ENCODE measurements around the gene BDNF.
"Not testable (repeated sequence)": the region's sequence is repeated elsewhere in the genome, so short reads cannot be mapped to it uniquely, and the experiment has no call there.

The BDNF gene

DNA sequence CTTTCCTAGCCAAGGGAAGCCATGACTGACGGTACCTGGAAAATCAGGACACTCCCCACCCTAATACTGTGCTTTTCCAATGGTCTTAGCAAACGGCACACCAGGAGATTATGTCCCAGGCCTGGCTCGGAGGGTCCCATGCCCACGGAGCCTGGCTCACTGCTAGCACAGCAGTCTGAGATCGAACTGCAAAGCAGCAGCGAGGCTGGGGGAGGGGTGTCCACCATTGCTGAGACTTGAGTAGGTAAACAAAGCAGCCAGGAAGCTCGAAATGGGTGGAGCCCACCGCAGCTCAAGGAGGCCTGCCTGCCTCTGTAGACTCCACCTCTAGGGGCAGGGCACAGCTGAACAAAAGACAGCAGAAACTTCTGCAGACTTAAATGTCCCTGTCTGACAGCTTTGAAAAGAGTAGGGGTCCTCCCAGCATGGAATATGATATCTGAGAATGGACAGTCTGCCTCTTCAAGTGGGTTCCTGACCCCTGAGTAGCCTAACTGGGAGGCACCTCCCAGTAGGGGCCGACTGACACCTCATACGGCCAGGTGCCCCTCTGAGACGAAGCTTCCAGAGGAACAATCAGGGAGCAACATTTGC lies 34.6 kb downstream of the BDNF start:
- not testable (repeated sequence) for DNase-seq (ENCODE audit: low read depth in 2 of 2)

DNA sequence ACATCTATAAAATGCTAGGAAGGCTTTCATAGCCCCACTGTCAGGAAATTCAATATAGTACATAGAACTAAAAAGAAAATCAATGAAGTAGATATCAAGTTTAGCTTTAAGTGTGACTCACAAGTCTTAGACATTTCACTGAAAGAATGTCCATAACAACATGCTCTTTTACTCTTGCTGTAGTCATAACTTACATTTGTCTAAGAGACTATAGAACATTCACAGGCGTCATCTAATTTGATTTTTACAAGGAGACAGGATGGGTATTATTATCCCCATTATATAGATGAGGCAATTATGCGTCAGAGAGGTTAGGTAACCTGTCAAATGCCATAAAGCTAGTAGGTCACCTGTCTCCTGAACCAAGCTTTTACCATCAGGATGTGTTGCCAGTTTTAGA lies 36.9 kb downstream of the BDNF start:
- no peak for DNase-seq (ENCODE audit: low read depth in 2 of 2)

DNA sequence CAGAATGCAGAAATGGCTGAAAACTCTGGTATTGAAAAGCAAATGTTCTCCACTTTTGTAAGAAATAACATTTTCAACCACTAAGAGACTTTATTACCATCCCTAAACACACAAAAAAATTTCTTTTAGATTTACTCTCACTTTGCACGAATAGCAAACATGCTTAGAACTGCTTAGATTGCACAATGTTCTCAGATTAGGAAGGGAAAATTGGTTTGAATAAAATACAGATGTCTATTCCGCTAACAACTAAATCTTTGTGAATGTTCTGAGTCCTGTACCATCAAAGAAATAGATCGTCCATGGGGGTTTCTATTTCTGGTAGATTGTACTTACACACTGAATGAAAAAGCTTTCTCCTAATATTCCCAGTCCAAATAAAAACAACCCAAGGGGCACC lies 40.1 kb downstream of the BDNF start:
- peak; percentile 29 to 30 for DNase-seq (ENCODE audit: low read depth in 2 of 2)

DNA sequence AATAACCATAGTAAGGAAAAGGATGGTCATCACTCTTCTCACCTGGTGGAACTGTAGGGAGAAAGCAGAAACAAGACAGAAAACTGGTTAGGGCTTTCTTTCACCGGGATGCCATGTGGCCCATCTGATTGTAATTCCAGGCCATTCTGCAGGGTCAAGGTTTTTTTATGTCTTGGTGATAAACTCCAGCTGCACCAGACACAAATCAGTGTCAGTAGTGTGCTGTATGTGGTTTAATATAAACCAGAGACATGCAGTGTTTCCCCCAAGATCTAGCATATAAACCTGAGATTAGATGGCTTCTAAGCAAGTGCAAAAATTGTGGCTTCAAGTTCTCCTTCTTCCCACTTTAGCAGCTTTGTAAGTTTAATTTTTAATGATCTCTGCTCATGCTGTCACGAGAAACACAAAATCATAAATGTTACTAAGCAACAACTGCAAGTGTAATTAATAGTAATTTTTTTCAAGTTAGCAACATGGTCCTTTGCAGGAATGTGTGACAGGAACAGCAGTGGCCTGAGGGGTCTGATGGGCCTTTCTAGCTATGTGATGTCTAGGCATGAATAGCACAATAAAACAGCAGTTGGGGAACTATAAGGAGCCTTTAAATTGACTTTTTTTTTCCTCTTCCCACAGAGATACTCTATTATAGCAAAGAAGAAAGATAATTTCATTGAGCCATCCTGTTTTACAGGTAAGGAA lies 41.6 kb downstream of the BDNF start:
- no peak for DNase-seq (ENCODE audit: low read depth in 2 of 2)

DNA sequence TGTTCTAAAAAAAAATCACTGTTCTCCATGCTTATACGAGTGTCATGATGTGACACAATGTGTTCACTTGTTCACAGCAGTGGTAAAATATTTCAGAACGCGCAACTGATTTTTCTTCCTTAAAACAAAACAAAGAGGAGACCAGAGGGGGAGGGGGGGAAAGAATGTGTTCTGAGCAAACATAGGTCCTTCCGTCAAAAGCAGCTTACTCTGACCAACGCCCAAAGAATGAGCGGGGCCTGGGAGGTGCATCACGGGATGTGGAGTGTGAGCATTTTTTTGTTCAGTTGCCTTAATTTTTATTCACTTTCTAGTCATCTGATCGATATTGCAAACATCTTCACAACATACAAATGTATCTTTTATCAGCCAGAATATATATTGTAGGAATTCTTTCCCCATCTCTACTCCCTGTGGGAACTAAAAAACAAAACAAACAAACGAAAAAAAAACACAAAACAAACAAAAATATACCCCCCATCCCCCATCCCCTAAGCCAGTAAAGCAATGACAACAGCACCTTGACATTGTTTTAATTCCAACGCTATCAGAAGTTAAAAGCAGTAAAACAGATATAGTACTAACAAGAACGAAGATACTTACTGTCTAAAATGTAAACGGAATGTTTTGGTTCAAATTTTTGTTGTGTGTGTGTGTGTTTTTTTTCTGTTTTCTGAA lies 43.3 kb downstream of the BDNF start:
- DNase-seq (ENCODE audit: low read depth in 2 of 2), result no peak

DNA sequence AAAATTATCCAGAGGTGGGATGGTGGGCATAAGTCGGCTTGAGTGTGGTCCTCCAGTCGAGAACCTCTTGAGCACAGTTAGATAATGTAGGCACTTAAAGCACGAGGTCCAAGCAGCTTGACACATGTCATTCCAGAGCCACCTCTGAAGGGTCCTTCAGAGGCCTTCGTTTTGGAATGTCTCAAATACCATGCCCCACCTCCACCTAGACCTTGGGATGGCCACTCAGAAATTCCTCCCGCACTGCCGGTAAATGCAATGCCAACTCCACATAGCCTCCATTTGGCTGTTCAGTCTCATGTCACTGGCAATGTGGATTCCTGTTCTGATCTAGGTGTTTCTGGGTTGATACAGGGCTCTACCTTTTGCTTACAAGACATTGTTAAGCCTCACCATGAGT lies 43.9 kb downstream of the BDNF start:
- DNase-seq (ENCODE audit: low read depth in 2 of 2), result no peak

DNA sequence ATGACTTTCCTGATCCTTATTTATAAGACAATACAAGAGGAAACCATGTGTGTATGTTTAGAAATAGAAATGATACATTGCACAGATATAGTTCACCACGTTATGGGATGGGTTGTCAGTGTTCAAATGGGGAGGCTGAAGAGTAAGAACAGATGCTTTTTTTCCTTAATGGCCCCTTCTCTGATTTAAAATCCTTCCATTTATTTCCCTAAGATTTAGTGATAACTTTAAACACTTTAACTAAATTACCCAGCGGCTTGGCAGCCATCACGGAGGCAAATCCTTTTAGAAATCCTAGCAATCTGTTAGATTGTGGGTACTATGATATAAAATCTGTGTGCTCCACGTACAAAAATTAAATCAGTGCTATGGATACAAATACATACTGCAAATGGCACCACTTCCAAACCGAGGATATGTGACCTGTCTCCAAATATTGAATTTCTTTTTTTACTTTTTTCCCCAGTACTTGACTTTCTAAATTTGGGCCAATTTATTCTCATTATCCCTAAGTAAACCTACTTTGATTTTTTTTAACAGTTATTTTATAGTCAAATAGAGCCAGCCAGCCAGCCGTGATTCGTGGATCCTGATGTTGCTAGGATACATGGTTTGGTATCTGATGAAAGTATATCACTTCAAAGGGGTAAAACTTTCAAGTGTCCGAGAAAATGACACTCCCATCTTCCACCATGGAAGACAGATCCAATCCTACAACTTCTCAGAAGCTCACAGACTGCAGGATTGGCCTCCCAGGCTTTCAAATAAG lies 46.1 kb downstream of the BDNF start:
- DNase-seq (ENCODE audit: low read depth in 2 of 2), result no peak

DNA sequence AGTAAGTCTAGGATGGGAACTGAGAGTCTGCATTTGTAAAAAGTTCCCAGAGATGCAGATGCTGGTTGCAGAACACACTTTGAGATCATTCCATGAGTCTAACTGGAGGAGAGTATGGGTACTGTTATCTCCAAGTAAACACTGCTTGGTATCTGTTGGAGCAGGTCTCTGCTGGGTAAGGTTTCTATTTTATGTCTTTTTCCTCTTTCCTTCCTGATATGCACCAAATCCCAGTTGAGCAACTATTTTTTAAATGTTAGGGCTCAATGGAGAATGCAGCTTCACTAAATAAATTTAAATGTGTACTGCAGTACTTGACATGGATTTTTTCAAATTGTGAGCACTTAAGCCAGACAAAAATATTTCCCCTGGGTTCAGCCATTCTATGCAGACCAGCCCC lies 48.5 kb downstream of the BDNF start:
- DNase-seq (ENCODE audit: low read depth in 2 of 2), result no peak

DNA sequence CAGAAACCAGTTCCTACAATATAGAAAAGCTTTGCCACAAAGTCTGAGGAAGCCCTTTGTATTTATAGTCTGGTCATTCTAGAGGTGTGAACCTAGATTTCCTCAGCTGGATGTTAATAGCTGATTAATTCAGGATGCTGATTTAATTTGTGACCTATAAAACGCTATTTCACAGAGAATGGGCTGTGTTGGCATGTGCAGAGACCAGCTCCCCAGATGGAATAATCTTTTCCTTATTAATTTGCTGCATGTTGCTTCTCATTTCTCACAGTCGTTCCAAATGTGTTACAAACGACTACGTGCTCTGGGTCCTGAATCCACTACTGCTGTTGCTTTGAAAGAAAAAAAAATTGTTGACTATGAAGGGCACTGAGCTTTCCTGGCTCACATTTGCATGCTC lies 49.3 kb downstream of the BDNF start:
- DNase-seq (ENCODE audit: low read depth in 2 of 2), result no peak

DNA sequence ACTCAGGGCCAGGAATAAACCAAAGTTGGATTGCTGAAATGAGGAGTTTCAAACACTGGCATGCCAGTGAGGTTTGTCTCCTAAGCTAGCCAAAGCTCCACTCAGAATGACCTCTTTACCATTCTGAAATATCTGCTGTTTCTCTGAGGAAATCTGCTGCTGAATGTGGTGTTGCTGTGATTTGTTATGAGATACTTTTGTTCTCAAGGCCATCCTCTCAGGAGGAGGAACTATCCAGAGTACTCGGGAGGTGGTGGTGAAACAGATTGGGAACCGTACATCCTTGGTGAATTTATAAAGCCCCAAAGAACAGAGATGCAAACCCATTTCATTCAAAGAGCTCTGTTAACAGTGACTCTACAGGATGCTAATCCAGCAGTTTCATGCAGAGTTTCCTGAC lies 50.5 kb downstream of the BDNF start:
- no peak for DNase-seq (ENCODE audit: low read depth in 2 of 2)

DNA sequence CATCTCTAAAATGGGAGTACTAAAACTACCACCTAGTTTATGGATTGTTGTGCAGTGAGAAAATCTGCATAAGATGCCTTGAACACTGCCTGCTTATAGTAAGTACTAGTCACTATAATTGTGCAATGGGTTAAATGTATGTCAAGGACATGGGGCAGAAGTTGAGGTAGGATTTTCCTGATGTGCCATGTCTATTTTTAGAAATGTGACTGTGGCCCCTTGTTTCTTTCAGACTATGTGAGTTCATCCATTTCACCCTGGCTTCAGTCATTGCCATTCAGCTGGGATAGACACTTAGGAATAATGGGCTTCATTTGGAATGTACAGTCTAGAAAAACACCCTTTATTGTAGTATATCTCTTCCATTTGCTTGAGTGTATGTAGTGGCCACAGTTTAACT lies 51.4 kb downstream of the BDNF start:
- no peak for DNase-seq (ENCODE audit: low read depth in 2 of 2)

DNA sequence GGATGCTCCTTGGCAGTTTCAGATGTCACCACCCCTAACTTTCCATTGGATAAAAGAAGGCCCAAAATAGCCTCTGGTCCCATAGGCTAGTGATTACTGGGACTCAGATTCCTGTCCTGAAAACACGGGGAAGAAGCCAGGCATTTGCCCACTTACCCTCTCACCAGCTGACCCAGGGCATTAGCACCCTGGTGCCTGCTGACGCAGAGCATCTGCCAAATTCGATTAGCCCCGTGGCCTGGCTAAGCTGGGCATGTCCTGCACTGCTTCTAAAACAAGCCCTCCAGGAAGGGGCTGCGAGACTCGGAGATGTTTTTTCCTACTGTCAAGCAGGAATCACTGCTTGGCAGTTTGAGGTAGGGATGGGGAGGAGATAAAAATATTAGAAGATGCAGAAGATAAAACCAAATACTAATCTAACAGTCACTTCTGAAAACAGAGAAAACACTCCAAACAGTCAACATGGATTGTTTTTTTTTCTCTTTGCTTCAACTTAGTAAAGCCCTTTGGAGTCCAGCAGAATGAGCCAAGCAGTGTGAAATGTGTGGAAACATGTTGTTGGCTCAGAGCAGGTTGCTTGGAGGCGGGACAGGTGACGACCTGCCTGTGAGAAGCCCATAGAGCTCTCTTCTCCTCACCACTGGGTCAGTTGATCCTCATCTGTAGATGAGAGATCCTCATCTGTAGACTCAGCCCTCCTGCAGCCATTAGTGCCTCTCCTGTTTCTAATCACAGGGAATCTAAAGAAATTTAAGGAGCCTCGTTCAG lies 54.0 kb downstream of the BDNF start:
- DNase-seq (ENCODE audit: low read depth in 2 of 2), result no peak

DNA sequence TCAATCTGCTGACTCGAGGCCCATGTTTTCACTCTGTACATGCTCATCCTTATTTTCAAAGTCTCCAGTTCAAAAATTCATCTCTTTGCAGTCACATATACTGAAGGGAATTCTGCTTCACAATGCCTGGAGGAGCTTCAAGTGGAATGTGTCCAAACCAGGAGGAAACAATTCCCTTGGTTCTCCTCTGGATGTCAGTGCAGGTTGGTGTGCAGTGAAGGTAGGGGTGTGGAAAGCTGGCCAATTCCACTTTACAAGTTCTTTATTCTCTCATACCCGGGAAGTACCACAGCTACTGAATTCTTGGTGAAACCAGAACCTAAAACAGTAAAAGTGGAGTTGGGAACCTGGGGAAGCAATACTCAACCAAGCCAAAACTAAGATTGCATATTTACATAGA lies 57.3 kb downstream of the BDNF start:
- no peak for DNase-seq (ENCODE audit: low read depth in 2 of 2)

DNA sequence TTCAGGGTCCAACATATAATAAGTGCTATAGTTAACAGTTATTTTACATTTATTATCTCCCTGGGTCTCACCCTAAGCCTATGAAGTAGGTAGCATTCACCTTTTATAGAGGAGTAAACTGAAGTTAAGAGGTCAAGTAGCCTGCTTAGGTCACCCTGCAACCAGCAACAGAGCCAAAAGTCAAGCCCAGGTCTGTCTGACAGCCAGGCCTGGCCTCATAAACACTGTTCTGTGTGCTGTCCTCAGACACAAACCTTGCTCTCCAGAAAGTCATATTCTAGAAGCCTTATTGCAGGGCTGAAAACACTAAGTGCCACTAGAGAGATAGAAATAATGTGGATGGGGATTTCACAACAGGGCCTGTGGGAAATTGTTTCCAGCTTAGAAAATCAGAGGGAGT lies 59.3 kb downstream of the BDNF start:
- DNase-seq (ENCODE audit: low read depth in 2 of 2), result no peak

DNA sequence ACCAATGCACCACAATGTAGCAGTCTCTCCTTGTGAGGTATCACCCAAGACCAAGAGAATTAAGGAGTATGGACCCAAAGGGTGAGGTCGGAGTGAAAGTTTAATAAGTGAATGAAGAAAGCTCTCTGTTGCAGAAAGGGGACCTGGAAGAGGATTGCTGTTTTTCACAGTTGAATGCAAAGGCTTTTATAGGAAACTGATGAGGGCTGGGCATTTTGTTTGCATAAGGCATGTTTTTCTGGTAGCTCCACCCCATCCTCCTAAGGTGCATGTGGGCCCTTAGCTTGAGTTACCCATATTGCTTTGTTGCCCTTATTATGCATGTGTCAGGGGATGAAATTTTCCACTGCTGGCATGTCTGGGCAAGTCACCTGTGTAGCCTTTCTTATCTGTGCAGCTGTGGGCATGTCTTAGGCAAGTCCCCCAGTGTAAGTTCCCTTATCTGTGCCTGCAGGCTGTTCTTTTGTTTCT lies 64.7 kb downstream of the BDNF start:
- DNase-seq (ENCODE audit: low read depth in 2 of 2), result no peak

DNA sequence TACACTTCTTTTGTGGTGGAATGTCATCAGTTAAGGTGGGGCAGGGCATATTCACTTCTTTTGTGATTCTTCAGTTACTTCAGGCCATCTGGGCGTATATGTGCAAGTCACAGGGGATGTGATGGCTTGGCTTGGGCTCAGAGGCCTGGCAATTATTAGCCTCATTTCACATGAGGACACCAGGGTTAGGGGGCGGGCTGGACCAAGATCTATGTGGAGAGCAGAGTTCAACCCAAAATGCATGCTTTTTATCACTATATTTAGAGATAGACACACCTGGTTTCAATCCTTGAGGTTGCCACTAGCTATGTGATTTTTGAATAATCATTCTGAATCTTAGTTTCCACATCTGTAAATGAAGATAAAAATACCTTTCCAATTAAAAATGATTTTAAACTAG lies 65.5 kb downstream of the BDNF start:
- not testable (repeated sequence) for DNase-seq (ENCODE audit: low read depth in 2 of 2)

DNA sequence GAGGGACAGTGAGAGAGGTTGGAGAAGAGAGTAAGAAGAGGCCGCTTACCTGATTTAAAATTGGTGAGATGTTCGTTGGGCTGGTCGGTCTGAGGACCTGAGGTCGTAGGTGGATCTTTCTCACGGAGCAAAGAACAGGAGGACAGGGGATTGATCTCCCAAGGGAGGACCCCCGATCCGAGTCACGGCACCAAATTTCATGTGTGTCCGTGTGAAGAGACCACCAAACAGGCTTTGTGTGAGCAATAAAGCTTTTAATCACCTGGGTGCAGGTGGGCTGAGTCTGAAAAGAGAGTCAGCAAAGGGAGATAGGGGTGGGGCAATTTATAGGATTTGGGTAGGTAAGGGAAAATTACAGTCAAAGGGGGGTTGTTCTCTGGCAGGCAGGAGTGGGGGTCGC lies 66.0 kb downstream of the BDNF start:
- not testable (repeated sequence) for DNase-seq (ENCODE audit: low read depth in 2 of 2)

DNA sequence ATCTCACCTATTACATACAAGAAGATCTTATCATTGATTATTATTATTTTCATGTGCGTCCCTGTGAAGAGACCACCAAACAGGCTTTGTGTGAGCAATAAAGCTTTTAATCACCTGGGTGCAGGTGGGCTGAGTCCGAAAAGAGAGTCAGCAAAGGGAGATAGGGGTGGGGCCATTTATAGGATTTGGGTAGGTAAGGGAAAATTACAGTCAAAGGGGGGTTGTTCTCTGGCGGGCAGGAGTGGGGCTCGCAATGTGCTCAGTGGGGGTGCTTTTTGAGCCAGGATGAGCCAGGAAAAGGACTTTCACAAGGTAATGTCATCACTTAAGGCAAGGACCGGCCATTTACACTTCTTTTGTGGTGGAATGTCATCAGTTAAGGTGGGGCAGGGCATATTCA lies 71.2 kb downstream of the BDNF start:
- not testable (repeated sequence) for DNase-seq (ENCODE audit: low read depth in 2 of 2)

DNA sequence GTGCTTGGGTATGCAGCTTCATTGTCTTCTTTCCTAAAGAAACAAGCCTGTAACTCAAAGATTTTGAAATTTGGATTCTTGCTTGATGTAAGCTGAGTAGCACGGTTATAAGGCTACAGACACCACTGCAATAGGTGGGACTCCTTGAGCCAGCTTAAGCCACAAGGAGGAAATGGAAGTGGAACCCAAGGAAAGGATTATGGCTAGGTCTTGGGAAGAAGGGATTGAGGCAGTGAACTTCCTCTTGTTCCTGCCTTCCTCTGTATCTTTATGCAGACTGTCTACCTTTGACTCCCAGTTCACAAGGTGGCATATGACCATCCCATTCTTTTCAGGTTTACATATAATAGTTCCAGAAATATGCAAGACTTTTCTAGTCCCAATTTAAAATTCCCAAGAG lies 72.3 kb downstream of the BDNF start:
- DNase-seq (ENCODE audit: low read depth in 2 of 2), result no peak

DNA sequence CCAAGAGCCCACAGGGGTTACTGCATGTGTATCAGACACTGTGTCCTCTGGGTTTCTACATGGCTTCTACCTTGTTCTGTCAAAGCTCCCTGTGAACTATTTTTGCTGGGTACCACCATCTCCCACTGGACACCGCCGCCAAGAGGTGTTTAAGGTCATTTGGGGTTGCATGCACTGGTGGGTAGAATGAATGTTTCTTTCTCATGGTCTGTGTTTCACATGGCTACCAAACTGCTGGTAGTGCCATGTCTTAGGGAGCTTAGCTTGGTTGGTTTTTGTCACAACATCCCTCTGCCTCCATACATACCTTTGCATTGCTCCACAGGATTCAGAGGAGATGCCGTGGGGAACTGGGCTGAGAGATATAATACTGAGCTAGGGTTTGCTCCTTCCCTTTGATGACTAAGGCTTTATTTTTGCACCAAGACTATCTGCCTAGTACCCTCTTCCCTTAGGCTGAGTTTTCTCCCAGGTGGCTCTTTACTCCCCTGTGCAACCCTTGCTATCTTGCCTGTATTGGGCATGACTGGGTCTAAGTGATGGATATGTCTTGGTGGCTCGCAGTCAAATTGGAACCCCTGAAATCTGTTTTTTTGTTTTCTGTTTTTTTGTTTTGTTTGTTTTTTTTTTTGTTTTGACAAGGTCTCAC lies 73.2 kb downstream of the BDNF start:
- no peak for DNase-seq (ENCODE audit: low read depth in 2 of 2)

DNA sequence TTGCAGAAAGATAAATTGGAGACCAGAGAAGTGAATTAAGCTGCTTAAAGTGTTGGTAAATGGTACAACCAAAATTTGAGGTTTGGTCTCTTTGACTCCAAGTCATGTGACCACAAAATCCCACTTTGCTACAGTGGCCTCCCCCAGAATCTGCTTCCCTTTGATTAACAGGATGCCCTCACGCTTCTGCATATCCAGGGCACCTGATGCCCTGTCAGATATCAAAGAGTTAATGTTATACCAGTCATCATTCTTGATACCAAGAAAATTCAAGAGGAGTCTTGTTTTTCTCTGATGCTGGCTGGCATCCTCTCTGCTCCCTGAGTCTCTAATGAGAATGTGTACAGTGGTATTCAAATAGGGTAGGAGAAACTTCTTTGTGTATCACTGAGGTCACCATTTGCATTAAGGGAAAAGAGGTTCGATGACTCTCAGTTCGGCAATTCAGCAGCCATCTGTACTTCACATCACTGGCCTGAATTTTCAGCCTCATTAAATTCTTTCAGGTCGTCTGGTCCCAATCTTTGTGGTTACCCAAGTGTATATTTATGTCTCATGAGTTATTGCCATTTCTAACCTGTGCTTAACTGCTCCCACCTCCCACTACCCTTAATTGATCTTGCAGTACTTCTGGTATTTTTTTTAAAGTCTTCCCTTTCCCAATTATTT lies 73.9 kb downstream of the BDNF start:
- DNase-seq (ENCODE audit: low read depth in 2 of 2), result no peak

Data from fibroblast of skin of left quadriceps (primary cell).